HEK293 (cell line): ENCODE data around the gene COX7A1.
A peak's percentile ranks its signal among the peaks of the same experiment; 100 is the strongest.

Source experiments
- CTCF ChIA-PET: fragments of 350-600 bp; formaldehyde crosslinking; extraction: SDS; loops from one replicate; lab custom pipeline; 2021; ENCODE audit warnings: antibody characterized with exemption; lab: Yijun Ruan, JAX
- POLR2A ChIA-PET: fragments of 300-600 bp; formaldehyde crosslinking; extraction: SDS; loops from one replicate; lab custom pipeline; 2020; ENCODE audit warnings: antibody characterized with exemption, inconsistent platforms; lab: Yijun Ruan, JAX
- H3K27ac ChIP-seq: fragments of 200-500 bp; sonication (Bioruptor generic); 2 replicates; pipeline ENCODE4 v1.5.1; 2014; ENCODE audit warnings: low read depth, low read length, control low read depth, inconsistent platforms; ENCODE audit errors: extremely low read depth
- H3K36me3 ChIP-seq, 2 experiments: fragments of 200-500 bp in 1 of 2; sonication (Bioruptor generic) in 1 of 2; 1 replicate in 1 of 2; 2 replicates in 1 of 2; pipeline ENCODE4 v1.5.1; 2014 to 2017; ENCODE audit warnings: inconsistent platforms in 2 of 2, low read length in 2 of 2; ENCODE audit not compliant: control insufficient read depth in 2 of 2, insufficient read depth in 1 of 2
- H3K4me1 ChIP-seq: fragments of 200-500 bp; sonication (Bioruptor generic); 2 replicates; pipeline ENCODE4 v1.5.1; 2014; ENCODE audit warnings: mild to moderate bottlenecking, low read length, inconsistent platforms; ENCODE audit not compliant: control insufficient read depth, insufficient read depth
- H3K4me3 ChIP-seq: 2 replicates; pipeline ENCODE4 v1.5.1; 2011; ENCODE audit warnings: low read depth, mild to moderate bottlenecking, control low read depth, low read length, moderate library complexity
- H3K9me3 ChIP-seq: fragments of 200-500 bp; sonication (Bioruptor generic); 2 replicates; pipeline ENCODE4 v1.5.1; 2014; ENCODE audit warnings: low read depth, low read length, inconsistent platforms; ENCODE audit not compliant: control insufficient read depth, insufficient read depth
- HOXD13 ChIP-seq: sonication (generic); formaldehyde crosslinking; IDR thresholded peaks from 2 replicates; pipeline ENCODE4 v1.8.0; 2022; ENCODE audit warnings: missing genetic modification reagents, borderline replicate concordance
- KLF10 ChIP-seq: fragments of 450-650 bp; IDR thresholded peaks from 2 replicates; pipeline ENCODE4 v1.5.1; 2018; ENCODE audit warnings: missing biosample characterization, mild to moderate bottlenecking, missing genetic modification characterization
- OVOL3 ChIP-seq: fragments of 450-650 bp; formaldehyde crosslinking; IDR thresholded peaks from 2 replicates; pipeline ENCODE4 v1.5.1; 2016; ENCODE audit warnings: missing biosample characterization, missing genetic modification characterization
- ZFP41 ChIP-seq: fragments of 450-650 bp; formaldehyde crosslinking; IDR thresholded peaks from 2 replicates; pipeline ENCODE4 v1.5.1; 2016; ENCODE audit warnings: missing biosample characterization, missing genetic modification characterization, borderline replicate concordance
- ZNF121 ChIP-seq: fragments of 450-650 bp; formaldehyde crosslinking; IDR thresholded peaks from 2 replicates; pipeline ENCODE4 v1.5.1; 2016; ENCODE audit warnings: missing biosample characterization, missing genetic modification characterization
- ZNF202 ChIP-seq: fragments of 450-650 bp; formaldehyde crosslinking; IDR thresholded peaks from 2 replicates; pipeline ENCODE4 v1.5.1; 2016; ENCODE audit warnings: missing biosample characterization, missing genetic modification characterization, borderline replicate concordance
- ZNF514 ChIP-seq: fragments of 450-650 bp; formaldehyde crosslinking; IDR thresholded peaks from 2 replicates; pipeline ENCODE4 v1.5.1; 2016; ENCODE audit warnings: missing biosample characterization, missing genetic modification characterization
- TF ChIP-seq, protein P1 (sequence below): fragments of 450-650 bp; formaldehyde crosslinking; IDR thresholded peaks from 2 replicates; pipeline ENCODE4 v1.5.1; 2016; ENCODE audit warnings: missing biosample characterization, missing genetic modification characterization
- TF ChIP-seq, protein P2 (sequence below): fragments of 450-650 bp; formaldehyde crosslinking; IDR thresholded peaks from 2 replicates; pipeline ENCODE4 v1.5.1; 2016; ENCODE audit warnings: missing biosample characterization, missing genetic modification characterization
- TF ChIP-seq, protein P3 (sequence below): fragments of 450-650 bp; formaldehyde crosslinking; IDR thresholded peaks from 2 replicates; pipeline ENCODE4 v1.5.1; 2016; ENCODE audit warnings: missing biosample characterization, missing genetic modification characterization
- TF ChIP-seq, protein P4 (sequence below): sonication (generic); formaldehyde crosslinking; IDR thresholded peaks from 2 replicates; pipeline ENCODE4 v1.8.1; 2022; ENCODE audit warnings: mild to moderate bottlenecking, moderate library complexity, missing genetic modification reagents
- TF ChIP-seq, protein P5 (sequence below): fragments of 450-650 bp; formaldehyde crosslinking; IDR thresholded peaks from 2 replicates; pipeline ENCODE4 v1.5.1; 2016; ENCODE audit warnings: missing biosample characterization, missing genetic modification characterization

Gene COX7A1

DNA sequence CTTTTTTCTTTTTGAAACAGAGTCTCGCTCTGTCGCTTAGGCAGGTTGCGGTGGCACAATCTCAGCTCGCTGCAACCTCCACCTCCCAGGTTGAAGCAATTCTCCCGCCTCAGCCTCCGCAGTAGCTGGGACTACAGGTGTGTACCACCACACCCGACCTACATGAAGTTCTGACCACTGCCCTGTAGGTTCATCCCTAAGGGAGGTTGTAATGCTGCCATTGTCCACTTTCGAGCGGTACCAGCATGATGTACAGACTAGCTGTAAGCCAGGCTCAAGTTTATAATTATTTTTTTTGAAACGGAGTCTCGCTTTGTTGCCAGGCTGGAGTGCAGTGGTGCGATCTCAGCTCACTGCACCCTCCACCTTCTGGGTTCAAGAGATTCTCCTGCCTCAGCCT lies 11.6 kb upstream of the COX7A1 start (continued):
- TF ChIP-seq KLF10 (tag by site-specific recombination) (no peak), ZFP41 (tag by site-specific recombination) (no peak), HOXD13 (no peak), OVOL3 (tag by site-specific recombination) (no peak)
- TF ChIP-seq, protein P1, sequence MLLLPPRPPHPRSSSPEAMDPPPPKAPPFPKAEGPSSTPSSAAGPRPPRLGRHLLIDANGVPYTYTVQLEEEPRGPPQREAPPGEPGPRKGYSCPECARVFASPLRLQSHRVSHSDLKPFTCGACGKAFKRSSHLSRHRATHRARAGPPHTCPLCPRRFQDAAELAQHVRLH, result no peak

DNA sequence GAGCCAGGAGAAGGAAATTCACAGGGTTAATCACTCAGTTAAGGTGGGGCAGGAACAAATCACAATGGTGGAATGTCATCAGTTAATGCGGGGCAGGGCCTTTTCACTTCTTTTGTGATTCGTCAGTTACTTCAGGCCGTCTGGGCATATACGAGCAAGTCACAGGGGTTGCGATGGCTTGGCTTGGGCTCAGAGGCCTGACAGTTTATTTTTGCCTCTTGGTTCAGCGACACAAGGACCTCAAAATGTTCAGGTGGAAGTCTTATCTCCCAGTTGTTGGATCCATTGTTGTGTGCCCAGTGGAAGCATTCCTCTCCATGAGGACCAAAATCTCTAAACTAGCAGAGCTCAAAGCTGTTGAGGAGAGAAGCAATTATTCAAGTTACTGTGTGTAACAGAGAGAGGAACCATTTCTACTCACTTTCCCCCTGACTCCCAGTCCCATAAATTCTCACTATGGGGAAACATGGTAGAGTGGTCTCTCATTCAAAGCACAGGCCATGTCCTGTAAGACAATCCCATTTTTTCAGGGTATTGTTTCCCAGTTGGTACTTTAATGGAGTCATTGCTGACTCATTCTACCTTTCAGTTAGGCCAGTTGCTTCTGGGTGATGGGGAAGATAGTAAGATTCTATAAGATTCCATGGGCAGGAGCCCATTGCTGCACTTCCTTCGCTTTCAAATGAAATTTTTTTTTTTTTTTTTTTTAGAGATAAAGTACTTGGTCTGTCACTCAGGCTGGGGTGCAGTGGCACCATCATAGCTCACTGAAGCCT lies 8.8 kb upstream of the COX7A1 start:
- Histone ChIP-seq H3K27ac (no peak overlapping the region), H3K4me1 (no peaks in the 10 kb centered on the region), H3K36me3 (peaks cover 14 to 15% of the 10 kb centered on the region in 2 experiments), H3K9me3 (no peaks in the 10 kb centered on the region), H3K4me3 (no peak overlapping the region)
- TF ChIP-seq, protein P2, sequence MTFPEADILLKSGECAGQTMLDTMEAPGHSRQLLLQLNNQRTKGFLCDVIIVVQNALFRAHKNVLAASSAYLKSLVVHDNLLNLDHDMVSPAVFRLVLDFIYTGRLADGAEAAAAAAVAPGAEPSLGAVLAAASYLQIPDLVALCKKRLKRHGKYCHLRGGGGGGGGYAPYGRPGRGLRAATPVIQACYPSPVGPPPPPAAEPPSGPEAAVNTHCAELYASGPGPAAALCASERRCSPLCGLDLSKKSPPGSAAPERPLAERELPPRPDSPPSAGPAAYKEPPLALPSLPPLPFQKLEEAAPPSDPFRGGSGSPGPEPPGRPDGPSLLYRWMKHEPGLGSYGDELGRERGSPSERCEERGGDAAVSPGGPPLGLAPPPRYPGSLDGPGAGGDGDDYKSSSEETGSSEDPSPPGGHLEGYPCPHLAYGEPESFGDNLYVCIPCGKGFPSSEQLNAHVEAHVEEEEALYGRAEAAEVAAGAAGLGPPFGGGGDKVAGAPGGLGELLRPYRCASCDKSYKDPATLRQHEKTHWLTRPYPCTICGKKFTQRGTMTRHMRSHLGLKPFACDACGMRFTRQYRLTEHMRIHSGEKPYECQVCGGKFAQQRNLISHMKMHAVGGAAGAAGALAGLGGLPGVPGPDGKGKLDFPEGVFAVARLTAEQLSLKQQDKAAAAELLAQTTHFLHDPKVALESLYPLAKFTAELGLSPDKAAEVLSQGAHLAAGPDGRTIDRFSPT (tag by site-specific recombination), result no peak
- no peak for TF ChIP-seq ZNF202
- TF ChIP-seq, protein P3, sequence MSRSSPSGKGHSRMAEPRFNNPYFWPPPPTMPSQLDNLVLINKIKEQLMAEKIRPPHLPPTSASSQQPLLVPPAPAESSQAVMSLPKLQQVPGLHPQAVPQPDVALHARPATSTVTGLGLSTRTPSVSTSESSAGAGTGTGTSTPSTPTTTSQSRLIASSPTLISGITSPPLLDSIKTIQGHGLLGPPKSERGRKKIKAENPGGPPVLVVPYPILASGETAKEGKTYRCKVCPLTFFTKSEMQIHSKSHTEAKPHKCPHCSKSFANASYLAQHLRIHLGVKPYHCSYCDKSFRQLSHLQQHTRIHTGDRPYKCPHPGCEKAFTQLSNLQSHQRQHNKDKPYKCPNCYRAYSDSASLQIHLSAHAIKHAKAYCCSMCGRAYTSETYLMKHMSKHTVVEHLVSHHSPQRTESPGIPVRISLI (tag by site-specific recombination), result peak; percentile 60
- ChIA-PET CTCF (interaction anchor here (0.7 to 1.6 kb wide), 3 partner anchors 33 to 682 kb away, joined by 3 to 8 read pairs (median 5); no protein-coding TSS in a partner anchor), POLR2A (interaction anchor here (0.6 kb wide), 1 partner anchor 13 kb away, joined by 4 read pairs; no protein-coding TSS in a partner anchor)

DNA sequence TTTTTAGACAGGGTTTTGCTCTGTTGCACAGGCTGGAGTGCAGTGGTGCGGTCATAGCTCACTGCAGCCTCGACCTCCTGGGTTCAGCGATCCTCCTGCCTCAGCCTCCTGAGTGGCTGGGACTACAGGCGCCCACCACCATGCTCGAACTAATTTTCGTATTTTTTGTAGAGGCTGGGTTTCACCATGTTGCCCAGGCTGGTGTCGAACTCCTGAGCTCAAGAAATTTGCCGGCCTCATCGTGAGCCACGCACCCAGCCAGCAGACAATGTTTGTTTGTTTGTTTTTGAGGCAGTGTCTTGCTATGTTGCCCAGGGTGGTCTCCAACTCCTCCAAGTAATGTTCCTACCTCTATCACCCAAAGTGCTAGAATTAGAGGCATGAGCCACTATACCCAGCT lies 879 bp upstream of the COX7A1 start:
- Histone ChIP-seq H3K4me3 (no peak overlapping the region), H3K9me3 (no peaks in the 10 kb centered on the region), H3K27ac (no peak overlapping the region), H3K4me1 (peaks cover 4% of the 10 kb centered on the region; the same call in 1 of the 2 replicates), H3K36me3 (peaks cover 40 to 49% of the 10 kb centered on the region in 2 experiments)
- ChIA-PET POLR2A (interaction anchor here (0.5 to 2.1 kb wide), 4 partner anchors 9 to 38 kb away, joined by 3 to 10 read pairs (median 6); partner anchors contain the start of genes CAPNS1 and TBCB), CTCF (interaction anchor here (0.6 to 2.5 kb wide), 6 partner anchors 14 to 95 kb away, joined by 3 to 16 read pairs (median 4); no protein-coding TSS in a partner anchor)
- TF ChIP-seq ZNF121 (tag by site-specific recombination) (peak; percentile 62; the same call in 1 of the 2 replicates), ZNF514 (no peak)
- TF ChIP-seq, protein P4, sequence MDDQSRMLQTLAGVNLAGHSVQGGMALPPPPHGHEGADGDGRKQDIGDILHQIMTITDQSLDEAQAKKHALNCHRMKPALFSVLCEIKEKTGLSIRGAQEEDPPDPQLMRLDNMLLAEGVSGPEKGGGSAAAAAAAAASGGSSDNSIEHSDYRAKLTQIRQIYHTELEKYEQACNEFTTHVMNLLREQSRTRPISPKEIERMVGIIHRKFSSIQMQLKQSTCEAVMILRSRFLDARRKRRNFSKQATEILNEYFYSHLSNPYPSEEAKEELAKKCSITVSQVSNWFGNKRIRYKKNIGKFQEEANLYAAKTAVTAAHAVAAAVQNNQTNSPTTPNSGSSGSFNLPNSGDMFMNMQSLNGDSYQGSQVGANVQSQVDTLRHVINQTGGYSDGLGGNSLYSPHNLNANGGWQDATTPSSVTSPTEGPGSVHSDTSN (CRISPR knock-in tag), result no peak
- TF ChIP-seq, protein P5, sequence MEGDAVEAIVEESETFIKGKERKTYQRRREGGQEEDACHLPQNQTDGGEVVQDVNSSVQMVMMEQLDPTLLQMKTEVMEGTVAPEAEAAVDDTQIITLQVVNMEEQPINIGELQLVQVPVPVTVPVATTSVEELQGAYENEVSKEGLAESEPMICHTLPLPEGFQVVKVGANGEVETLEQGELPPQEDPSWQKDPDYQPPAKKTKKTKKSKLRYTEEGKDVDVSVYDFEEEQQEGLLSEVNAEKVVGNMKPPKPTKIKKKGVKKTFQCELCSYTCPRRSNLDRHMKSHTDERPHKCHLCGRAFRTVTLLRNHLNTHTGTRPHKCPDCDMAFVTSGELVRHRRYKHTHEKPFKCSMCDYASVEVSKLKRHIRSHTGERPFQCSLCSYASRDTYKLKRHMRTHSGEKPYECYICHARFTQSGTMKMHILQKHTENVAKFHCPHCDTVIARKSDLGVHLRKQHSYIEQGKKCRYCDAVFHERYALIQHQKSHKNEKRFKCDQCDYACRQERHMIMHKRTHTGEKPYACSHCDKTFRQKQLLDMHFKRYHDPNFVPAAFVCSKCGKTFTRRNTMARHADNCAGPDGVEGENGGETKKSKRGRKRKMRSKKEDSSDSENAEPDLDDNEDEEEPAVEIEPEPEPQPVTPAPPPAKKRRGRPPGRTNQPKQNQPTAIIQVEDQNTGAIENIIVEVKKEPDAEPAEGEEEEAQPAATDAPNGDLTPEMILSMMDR (tag by site-specific recombination), result no peak
